ENCODE results near the gene SLC50A1.

SLC50A1 gene

DNA sequence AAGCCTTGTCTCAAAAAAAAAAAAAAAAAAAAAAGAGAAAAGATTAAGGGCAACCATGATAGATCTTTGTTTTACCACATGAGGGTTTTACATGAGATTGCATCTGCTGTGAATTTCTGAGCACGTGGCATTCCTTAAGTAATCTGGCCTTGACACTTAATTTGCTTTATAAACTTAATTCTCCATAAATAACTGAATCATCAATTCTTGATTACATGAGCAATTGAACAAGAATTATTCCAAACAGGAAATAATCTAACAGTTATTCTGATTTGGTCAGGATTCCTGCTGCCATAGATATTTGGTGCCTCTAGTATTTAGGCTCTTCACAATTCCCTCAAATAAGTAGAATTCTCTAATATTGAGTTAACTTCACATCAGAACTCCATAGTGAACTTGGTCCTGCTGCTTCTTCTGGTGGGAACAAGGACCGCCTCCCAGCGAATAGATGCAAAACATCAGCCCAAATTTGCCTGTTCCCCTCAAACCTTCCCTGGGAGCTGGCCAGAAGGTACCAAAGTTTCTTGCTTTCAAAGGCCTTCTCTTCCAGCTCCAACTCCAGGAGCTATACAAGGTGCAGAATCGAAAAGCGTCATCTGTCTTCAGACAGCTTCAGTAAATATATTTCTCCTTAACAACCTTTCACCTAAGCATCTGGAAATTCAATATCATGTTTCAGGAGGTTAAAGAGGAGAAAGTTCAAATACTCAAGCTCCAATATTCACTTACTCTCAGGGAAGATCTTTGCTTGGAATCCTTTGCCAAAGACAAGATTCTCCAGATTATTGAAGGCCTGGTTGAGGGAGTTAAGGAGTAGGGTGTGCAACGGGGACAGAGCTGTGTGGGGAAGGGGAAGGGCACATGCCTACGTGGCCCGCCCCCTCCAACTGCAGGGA lies 36.4 kb downstream of the SLC50A1 start:
- DNase-seq: no peak

DNA sequence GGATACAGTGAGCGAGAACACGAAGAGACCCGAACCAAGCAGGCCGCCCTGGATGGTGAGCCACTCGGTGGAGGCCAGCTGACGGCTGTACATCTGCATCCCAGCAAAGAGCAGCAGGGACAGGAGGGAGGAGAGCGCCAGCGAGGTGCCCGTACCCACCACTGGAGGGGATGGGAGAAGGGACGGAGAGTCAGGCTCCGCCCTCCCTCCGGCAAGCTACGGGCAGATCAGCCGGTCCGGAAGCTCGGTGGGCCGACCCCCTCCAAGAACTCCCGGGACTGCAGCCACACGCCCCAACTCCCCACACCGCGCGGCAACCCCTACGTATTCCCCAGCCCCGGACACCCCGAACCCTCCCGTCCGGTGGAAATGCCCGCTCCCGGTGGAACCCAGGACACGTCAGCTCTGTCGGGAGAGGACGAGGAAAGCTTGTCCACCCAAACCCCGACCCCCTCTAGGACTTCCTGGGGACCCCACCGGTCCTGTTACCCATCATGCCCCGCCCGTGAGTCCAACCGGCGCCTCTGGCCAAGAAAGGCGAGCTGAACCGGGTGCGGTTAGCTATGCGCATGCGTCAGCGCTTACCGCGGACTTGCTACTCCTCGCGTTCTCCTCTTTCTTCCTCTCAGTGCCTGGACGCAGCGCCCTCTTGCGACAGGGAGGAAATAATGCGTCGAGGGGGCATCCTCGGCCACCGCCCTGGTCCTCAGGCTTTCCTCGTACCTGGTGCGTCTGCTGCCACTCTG lies 37.3 kb downstream of the SLC50A1 start, which contains the start of gene KRTCAP2:
TSS of gene KRTCAP2 (minus strand) at position 573 of the 746 bp plus-strand sequence. CDS start at position 493, 80 bp downstream.
- DNase-seq: peak; percentile 93

DNA sequence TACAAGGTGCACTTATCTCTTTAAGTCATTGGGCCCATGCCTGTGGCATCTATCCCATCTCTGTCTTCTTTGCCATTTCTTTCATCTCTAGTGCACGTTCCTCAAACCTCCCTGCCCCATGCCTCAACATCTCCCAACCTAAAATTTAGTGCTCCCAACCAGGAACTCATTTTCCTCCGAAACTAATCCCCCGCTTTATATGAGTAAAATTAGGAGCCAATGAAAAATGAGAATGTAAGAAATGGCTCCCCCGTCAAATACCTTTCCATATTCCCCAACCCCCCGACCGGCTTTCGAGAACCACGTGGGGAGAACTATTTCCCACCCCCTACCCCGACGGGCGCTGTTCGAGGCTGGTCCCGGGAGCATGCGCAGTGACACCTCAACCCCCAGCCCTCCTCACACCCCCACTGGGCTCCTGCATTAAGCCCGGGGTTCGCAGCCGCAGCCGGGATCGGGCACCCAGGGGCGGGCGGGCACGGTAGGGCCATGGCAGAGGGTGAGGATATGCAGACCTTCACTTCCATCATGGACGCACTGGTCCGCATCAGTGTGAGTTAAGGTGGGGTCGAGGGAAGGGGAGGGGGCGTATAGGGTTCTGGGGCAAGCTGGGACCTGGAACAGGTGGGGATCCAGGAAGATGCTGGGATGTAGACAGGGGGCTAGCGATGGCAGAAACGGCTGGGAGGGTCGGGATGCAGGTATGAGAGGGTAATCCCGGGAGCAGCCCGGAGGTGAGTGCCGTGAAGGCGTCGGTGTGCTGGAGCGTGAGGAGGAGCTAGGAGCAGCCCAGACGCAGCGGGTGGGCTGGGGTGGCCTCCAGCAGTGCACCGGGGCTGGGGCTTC lies 38.0 kb downstream of the SLC50A1 start, which contains the start of gene TRIM46:
TSS of gene TRIM46 (plus strand) at position 372 of the 846 bp plus-strand sequence. CDS start at position 490, 118 bp downstream.
- no peak for DNase-seq

DNA sequence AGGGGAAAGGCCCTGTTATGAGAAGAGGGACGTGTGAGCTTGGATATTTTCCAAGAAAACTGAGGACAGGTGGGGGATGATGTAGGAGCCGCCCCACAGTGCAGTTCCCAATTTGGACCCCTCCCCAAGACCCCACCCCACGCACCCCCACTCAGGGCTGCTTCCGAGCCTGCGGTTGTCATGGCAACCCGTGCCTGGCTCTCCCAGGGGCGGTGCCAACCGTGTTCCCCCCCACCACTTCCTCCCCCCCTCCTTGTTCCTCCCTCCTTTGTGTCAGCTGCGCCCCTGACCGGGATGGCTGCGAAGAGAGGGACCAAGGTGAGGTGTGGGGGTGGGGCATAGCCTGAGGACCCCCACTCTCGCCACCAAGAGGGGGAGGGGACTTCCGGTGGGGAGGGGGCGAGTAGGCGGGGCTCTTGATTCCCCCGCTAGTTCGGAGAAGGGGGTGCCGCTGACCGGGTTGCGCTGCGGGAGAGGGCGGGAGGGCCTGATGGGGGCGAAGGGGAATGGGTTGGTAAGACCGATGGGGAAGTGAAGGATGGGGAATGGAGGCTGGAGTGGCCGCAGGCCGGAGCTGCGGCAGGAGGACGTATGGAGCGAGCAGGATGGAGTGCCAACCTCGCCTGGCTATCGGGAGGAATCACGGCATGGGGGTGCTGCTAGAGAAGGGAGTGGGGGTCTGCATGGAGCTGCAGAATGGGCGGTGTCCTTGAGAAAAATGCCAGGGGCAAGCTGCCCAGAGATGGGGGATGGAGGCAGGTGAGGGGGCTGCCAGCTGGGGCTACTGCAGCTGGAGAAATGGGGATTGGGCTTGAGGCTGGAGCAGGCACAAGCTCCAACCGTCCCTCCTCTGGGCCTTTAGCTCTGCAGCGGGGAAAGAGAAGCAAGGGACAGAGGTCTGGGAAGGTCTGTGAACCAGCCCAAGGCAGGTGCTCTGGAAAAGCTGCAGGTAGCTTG lies 39.0 kb downstream of the SLC50A1 start:
- peak; percentile 32 for DNase-seq

DNA sequence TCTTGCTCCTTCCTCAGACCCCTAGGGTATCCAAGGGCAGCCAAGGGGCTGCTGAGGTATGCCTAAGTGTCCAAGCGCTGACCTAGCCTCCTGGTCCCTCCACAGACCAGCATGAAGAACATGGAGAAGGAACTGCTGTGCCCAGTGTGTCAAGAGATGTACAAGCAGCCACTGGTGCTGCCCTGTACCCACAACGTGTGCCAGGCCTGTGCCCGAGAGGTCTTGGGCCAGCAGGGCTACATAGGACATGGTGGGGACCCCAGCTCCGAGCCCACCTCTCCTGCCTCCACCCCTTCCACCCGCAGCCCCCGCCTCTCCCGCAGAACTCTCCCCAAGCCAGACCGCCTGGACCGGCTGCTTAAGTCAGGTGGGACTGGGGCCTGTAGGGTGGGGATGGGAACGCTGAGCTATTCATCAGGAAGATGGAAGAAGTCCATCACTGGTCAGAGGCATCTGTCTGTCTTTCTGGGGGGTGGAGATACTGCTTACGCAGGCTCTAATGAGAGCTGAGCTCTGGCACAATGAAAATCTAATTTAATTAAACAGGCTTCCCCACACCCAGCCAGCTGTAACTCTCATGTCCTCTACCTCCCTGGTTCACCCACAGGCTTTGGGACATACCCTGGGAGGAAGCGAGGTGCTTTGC lies 39.8 kb downstream of the SLC50A1 start:
- no peak for DNase-seq

DNA sequence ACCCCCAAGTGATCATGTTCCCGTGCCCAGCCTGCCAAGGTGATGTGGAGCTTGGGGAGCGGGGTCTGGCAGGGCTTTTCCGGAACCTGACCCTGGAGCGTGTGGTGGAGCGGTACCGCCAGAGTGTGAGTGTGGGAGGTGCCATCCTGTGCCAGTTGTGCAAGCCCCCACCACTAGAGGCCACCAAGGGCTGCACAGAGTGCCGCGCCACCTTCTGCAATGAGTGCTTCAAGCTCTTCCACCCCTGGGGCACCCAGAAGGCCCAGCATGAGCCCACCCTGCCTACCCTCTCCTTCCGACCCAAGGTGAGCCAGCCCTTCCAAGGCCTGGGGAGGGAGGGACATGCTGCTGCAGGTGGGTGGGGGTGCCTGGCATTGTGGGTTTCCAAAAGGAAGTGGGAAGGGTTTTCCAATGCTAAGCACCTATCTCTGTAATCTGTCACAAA lies 40.3 kb downstream of the SLC50A1 start:
- DNase-seq: peak; percentile 40

DNA sequence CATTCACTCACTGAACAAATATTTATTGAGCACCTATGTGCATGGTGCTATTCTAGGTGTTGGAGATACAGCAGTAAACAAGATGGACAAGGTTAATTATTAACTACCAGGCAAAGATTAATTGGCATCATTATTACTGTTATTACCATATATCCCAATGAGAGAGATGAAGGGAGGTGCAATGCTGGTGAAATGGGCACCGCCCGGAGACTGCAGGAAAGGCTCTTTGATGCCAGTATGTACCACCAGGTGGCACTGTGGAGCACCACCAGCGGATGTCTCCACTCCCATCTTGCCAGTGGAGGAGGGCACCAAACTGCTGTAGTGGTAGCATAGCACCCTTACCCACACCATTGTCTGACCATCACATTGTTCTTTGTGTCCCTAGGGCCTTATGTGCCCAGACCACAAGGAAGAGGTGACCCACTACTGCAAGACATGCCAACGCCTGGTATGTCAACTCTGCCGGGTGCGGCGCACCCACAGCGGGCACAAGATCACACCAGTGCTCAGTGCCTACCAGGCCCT lies 41.0 kb downstream of the SLC50A1 start:
- peak; percentile 71 for DNase-seq

DNA sequence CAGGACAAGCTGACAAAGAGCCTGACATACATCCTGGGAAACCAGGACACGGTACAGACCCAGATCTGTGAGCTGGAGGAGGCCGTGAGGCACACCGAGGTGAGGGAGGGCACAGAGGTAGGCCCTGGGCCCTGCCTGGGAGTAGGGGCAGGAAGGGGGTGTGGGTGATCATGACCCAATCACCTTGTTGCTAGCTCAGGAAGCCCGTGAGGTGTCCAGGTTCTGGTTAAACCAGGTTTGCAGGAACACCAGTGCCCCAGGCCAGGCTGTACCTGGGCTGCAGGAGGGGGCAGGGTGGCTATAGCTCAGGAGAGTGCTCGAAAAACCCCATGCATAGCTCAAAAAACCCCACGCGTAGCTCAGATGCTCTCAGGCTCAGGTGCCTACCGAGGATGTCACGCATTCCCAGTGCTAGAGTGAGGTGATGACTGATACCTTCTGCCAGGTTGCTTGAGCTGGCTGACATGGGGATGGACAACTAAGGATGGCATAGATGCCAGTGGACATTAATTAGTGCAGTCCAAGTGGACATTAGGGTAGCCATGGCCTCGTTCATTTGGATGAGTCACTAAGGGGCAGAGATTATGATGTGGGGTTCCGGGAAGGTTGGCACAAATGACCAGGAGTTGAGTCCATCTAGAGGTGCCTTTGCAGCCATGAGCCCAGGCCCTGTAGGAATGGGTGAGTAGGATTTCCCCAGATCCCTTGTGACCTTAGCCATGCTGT lies 41.7 kb downstream of the SLC50A1 start:
- no peak for DNase-seq

DNA sequence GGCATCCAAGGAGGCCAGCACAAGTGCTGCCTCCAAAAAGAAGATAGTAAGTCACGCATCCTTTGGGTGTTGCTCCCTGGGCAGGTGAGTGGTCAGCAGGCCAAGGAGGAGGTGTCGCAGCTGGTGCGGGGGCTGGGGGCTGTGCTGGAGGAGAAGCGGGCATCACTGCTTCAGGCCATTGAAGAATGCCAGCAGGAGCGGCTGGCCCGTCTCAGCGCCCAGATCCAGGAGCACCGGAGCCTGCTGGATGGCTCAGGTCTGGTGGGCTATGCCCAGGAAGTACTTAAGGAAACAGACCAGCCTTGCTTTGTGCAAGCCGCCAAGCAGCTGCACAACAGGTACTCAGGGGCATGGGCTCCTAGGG lies 42.2 kb downstream of the SLC50A1 start:
- DNase-seq: no peak

DNA sequence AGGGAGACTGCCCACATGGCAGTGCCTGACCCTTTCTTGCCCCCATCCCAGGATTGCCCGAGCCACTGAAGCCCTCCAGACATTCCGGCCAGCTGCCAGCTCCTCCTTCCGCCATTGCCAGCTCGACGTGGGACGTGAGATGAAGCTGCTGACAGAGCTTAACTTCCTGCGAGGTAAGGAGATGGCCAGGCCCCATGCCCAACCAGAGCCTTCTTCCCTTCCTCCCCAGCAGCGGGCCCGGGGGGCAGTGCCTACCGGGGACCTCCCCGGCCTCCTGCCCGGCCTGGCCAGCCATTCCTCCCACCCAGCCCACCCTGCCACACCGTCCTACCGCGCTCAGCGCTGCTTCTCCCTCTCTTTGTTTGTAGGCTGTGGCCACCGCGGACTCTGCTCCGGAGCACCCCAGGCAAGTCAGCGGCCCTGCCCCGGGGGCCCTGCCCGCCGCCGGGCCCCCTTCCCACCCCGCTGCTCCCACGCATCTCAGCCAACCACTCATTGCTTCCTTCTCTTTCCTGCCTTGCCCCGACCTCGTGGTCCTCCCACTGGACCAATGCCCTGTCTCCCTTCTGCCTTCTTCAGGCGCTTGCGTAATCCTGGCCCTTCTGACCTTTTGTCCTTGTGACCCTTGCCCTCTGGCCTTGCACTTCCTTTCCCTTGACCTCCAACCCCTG lies 42.9 kb downstream of the SLC50A1 start:
- DNase-seq: no peak

DNA sequence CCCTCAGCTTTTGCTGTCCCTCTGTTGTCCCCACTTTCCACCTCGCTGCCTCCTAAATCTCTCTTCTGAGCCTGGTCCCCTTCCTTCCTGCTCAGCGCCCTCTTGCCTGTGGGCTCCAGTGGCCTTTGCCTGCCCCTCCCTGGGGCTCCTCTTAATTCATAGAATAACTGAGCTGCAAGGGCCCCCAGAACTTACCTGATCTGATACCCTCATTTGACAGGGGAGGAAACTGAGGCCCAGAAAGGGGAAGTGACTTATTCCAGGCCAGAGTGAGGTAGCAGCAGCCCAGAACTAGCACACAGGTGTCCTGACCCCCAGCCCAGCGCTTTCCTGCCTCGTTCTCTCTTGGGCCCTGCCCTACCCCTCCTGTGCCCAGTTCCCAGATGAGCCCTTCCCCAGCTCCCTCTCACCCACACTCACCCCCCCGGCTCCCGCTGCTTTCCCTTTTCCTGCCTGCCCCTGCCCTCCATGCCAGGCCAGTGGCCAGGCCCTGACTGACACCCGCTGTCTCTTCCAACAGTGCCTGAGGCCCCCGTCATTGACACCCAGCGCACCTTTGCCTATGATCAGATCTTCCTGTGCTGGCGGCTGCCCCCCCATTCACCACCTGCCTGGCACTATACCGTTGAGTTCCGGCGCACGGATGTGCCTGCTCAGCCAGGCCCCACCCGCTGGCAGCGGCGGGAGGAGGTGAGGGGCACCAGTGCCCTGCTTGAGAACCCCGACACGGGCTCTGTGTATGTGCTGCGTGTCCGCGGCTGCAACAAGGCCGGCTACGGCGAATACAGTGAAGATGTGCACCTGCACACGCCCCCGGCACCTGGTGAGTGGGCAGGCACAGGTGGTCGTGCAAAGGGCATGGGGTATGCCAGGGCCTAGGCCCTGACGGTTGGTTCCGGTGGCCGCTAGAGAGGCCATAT lies 43.7 kb downstream of the SLC50A1 start:
- DNase-seq: no peak

DNA sequence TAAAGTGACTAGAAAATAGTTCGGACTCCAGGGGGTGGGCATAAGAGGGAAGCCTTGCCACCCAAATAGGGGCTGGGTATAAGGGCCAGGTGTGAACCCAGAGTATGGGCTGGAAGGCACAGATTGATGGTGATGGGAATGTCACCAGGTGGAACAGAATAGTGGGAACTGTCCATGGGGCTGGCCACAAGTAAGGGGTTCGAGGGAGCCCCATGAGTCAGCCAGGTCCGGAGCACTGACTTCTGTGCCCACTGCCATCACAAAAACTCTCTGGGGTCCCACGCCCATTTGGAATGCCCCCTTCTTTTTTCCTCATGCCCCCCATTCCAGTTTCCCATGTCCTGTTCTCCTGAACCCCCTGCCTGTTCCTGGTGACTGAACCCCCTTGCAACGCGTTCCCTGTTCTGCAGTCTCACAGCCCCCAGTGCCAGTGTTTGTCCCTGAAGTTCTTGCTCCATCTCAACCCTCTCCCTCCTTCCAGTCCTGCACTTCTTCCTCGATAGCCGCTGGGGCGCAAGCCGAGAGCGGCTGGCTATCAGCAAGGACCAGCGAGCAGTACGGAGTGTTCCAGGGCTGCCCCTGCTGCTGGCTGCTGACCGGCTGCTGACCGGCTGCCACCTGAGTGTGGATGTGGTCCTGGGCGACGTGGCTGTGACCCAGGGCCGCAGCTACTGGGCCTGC lies 45.9 kb downstream of the SLC50A1 start:
- no peak for DNase-seq

DNA sequence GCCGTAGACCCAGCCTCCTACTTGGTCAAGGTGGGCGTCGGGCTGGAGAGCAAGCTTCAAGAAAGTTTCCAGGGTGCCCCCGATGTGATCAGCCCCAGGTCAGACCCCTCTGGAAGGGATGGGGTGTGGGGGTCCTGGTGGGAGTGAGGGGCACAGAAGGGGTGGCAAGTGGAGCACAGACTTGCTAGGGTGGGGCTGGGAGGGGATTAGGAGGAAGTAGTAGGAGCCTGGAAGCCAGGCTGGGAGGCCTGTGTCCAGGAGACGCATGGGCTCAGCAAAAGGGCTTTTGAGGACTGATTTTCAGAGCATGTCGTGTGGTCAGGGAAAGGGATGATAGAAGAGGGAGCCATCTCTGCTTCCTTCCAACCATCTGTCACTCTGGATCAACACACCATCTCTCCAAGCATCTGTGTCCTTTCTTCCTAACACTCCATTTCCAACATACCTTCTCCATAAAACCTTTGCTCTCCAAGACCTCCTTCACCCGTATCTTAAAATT lies 46.4 kb downstream of the SLC50A1 start:
- DNase-seq: no peak

DNA sequence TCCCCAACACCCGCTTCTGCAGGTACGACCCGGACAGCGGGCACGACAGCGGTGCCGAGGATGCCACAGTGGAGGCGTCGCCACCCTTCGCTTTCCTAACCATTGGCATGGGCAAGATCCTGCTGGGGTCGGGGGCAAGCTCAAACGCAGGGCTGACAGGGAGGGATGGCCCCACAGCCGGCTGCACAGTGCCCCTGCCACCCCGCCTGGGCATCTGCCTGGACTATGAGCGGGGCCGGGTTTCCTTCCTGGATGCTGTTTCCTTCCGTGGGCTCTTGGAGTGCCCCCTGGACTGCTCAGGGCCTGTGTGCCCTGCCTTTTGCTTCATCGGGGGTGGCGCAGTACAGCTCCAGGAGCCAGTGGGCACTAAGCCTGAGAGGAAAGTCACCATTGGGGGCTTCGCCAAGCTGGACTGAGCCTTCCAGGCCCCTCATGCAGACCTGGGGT lies 48.1 kb downstream of the SLC50A1 start:
- no peak for DNase-seq

DNA sequence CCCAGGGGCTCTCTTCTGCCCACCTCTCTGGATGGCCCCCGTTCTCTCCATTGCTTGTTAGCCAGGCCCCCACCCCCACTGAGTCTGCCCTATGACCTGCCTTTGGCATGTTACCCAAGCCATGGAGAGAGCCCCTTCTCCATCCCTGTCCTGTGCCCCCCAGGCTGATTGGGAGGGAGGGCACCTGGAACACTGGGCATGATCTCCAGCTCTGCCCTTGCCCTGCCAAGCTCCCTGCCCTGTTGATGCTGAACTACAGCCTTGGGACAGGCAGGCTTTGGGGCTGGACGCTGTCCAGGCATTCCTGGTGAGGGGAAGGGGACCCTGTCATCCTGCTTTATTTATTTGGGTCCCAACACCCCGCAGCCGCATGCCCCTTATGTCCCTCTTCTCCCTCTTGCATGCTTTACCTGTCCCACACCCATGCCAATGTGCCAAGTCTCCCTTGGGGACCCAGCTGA lies 48.7 kb downstream of the SLC50A1 start:
- no peak for DNase-seq

DNA sequence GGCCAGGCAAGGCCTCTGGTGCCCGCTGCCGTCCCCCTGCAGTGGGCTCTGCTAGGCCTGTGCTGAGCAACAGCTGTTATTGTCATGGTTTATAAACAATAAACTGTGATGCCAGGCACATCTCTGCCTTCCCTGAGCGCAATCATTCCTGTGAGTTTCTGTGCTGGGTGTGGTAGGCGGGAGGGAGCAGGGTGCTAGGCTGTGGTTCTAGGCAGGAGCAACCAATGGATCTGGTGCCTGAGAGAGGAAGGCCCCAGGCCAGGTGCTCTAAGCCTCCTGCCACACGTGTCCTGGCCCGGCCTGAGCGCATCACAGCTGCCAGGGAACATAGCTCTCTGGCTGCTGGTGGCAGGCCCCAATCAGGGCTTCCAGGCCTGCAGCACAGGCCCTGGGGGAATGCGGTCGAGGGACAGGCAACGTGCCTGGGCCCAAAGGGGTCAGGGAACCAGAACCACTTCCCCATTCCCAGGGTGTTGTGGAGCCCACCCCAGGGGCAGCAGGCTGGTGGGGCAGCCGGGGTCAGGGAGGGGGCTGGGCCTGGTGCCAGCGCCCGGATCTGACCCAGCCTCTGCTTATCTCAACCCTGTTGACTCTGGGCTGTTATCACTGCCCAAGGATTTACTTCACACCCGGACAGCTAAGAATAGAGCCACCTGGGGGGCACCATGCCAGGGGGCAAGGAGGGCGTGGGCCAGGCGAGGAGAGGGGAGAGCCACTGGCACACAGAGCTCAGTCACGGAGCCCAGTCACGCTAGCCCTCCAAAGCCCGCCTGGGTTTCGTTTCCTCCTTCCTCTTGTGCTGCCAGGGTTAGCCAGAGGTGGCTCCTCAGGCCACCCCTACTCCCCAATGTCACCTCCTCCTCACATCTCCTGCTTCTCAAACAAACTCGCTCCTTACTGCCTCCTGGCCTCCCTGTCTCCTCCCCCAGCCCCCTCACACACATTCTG lies 49.5 kb downstream of the SLC50A1 start:
- peak; percentile 23 for DNase-seq

Data from NCI-H2029 (cell line).